GM19099 (cell line): ENCODE data around the gene WDFY1.

ENCODE experiments used
- POLR2A ChIP-seq: IDR thresholded peaks from 3 replicates; pipeline ENCODE4 v1.6.1; 2011; ENCODE audit warnings: low read depth; ENCODE audit not compliant: insufficient read length; ENCODE audit errors: extremely low read depth

The WDFY1 gene

GRCh38 chr2:223894009-223894408 lies 51.1 kb downstream of the WDFY1 start:
- TF ChIP-seq POLR2A = no peak

- TF ChIP-seq POLR2A = no peak
These were observed 54.4 kb downstream of the WDFY1 start for GRCh38 chr2:223890721-223891120.

- no peak for TF ChIP-seq POLR2A
These were observed 55.9 kb downstream of the WDFY1 start for GRCh38 chr2:223889229-223889628.

GRCh38 chr2:223888251-223888650 lies 56.9 kb downstream of the WDFY1 start:
- TF ChIP-seq POLR2A = no peak

GRCh38 chr2:223887127-223887526 lies 58.0 kb downstream of the WDFY1 start:
- TF ChIP-seq POLR2A = no peak

GRCh38 chr2:223886726-223887125 lies 58.4 kb downstream of the WDFY1 start:
- no peak for TF ChIP-seq POLR2A

- no peak for TF ChIP-seq POLR2A
These were observed 60.7 kb downstream of the WDFY1 start for GRCh38 chr2:223884399-223884798.

GRCh38 chr2:223882715-223883114 lies 62.4 kb downstream of the WDFY1 start:
- no peak for TF ChIP-seq POLR2A

- TF ChIP-seq POLR2A = no peak
These were observed 64.3 kb downstream of the WDFY1 start for GRCh38 chr2:223880796-223881195.

- TF ChIP-seq POLR2A = no peak
These were observed 67.3 kb downstream of the WDFY1 start for GRCh38 chr2:223877721-223878410.

GRCh38 chr2:223873672-223874071 lies 71.5 kb downstream of the WDFY1 start:
- no peak for TF ChIP-seq POLR2A

- no peak for TF ChIP-seq POLR2A
These were observed 74.1 kb downstream of the WDFY1 start for GRCh38 chr2:223870840-223871611.

GRCh38 chr2:223868005-223868404 lies 77.1 kb downstream of the WDFY1 start:
- TF ChIP-seq POLR2A = no peak

- TF ChIP-seq POLR2A = no peak
These were observed 79.1 kb downstream of the WDFY1 start for GRCh38 chr2:223865907-223866508.

- TF ChIP-seq POLR2A = no peak
These were observed 80.0 kb downstream of the WDFY1 start for GRCh38 chr2:223865124-223865523.

- TF ChIP-seq POLR2A = no peak
These were observed 81.6 kb downstream of the WDFY1 start for GRCh38 chr2:223863491-223863890.

GRCh38 chr2:223860809-223861738 lies 84.1 kb downstream of the WDFY1 start:
- TF ChIP-seq POLR2A = no peak
